HG03064 (cell line): ENCODE results near the gene TWIST1.

Source experiments
- ATAC-seq: cut with Tn5 transposase; IDR thresholded peaks from one replicate; pipeline ENCODE4 v1.9.1; 2021; ENCODE audit warnings: low read depth; ENCODE audit not compliant: unreplicated experiment

Gene TWIST1

GRCh38 chr7:19117091-19117869, at the start of gene TWIST1:
TWIST1 (minus strand) TSS chr7:19117636; CDS start chr7:19117321, 315 bp downstream.
- ATAC-seq: no peak

- ATAC-seq: no peak
Observed at GRCh38 chr7:19161671-19162070, 44.2 kb upstream of the TWIST1 start.

DNA sequence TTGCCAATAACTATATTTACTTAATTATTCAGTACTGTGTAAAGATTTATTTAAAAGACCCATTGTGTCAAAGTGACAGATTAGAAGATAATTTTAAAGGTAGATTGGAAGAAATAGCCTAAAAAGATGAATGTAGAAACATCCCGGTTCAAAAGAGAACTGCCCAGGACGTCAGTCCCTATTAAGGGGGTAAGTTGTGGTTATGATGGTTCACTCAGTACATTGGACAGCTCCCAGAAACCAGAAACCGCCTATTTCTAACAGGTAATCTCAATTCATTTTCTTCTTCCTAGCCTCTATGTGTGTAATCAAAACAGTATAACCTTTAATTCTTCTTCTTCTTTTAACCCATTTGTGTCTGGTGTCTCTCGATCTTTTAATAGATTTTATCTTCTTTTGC, 29.3 kb upstream of the TWIST1 start:
- ATAC-seq: no peak

DNA sequence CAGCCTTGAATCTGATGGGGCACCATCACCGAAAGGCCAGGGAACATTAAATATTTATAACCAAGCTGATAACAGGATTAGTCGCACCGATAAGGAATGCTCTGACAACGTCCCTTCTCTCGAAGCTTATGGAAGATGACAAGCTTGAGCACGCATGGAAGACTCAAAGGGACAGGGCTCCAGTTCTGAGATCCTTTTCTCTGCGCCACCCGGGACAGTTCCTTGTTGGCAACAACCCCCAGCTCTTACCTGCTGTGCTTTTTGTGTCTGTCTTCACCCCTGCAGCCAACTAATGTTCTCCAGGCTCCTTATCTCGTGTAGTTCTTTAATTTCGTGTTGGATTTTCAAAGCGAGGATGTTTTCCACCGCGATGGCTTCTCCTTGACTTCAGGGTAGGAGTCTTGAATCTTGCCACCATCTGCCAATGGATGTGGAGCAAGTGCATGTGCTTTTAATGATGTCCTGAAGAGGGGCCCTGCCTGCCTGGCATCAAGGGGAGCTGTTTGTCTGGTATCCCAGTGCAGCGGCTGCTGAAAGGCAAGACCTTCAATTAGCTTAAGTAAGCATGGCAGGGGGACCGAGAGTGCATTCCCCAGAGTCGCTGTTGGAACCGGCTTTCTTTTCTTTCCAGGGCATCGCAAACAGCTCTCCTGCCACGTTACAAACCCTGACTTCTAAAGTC, 28.1 kb upstream of the TWIST1 start:
- no peak for ATAC-seq

DNA sequence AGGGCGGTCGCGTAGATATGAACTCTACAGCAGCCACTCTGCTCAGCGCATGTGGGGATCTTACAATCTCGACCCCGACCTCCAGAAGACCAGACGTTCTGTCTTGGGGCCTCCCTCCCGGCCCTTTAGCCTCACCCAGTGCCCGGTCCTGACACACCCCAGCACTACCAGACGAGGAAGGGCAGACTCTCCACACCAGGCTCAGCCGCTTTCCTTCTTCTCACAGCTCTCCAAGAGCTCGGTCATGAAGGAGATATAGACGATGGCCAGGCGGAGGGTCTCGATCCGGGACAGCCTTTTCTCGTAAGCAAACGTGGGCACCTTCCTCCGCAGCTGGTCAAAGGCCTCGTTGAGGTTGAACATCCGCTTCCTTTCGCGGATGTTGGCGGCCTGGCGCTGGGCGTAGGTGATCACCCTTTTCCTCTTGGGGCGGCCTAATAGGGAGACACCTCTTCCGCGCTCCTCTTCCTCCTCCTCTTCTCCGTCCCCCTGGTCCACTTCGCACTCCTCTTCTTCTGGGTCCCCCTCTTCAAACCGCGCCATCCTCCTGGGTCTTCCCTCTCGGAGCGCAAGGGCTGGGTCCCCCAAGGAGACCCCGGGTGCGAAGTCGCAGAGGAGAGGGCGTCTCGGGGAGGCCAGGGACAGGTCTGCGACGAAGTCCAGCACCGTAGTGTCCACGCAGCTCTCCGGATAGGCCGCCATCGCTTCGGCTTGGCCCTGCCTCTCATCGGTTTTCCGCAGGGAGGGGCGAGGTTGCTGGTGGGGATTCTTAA, 27.4 kb upstream of the TWIST1 start, which contains the start of gene FERD3L:
Gene FERD3L (minus strand): TSS at position 761 of the 773 bp plus-strand sequence. CDS start 59 bp downstream, at position 702.
- no peak for ATAC-seq

- ATAC-seq: no peak
Observed at GRCh38 chr7:19143881-19144574, 26.6 kb upstream of the TWIST1 start.

GRCh38 chr7:19139706-19140327, 22.4 kb upstream of the TWIST1 start:
- no peak for ATAC-seq

GRCh38 chr7:19133886-19134285, 16.4 kb upstream of the TWIST1 start:
- no peak for ATAC-seq

DNA sequence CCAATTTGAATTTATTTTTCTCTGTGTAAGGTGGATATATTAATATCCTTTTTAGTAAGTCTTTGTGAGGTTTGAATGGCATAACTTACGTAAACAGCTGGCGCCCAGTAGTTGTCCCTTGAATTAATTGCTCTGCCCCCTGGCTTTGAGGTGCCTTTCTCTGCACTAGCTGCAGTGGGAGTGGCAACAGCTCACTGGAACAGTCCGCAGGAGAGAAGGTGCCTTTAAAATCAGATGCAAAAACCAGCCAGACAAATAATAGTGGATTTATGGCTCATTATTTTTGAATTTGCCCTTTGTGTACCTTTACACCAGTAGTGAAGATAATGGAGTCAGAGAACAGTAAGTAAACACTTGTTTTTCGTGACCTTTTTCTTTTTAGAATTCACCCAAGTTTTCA, 16.0 kb upstream of the TWIST1 start:
- ATAC-seq: no peak

- no peak for ATAC-seq
Observed at GRCh38 chr7:19128856-19129255, 11.4 kb upstream of the TWIST1 start.

DNA sequence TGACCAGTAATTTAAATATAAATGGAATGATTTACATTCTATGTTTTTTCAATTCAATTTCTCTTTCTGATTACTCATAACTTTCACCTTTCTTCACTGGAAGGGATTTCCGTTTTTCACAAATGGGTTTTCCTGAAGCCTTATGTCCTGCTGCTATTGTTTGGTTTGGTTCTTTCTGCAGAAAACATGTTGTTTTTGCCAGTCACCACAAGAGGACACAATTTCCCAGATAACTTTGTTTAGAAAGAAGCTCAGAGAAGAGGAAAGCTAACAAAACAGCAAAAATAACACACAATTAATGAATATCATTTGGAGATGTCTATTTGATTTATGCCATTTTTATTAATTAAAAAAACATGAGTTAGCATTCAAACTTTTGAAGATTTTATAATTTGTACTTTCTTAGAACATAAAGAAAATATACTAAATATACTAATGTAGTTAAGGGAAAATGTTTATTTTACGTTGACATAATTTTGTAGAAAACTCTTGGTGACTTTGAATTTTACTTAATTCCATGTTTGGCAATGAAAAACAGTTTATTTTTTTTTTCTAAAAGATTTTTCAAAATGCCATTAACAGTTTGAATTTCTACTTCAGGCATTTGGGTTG, 4.6 kb upstream of the TWIST1 start:
- ATAC-seq: no peak

GRCh38 chr7:19119870-19120486, 2.5 kb upstream of the TWIST1 start:
- no peak for ATAC-seq

- no peak for ATAC-seq
Observed at GRCh38 chr7:19119372-19119771, 1.9 kb upstream of the TWIST1 start.

DNA sequence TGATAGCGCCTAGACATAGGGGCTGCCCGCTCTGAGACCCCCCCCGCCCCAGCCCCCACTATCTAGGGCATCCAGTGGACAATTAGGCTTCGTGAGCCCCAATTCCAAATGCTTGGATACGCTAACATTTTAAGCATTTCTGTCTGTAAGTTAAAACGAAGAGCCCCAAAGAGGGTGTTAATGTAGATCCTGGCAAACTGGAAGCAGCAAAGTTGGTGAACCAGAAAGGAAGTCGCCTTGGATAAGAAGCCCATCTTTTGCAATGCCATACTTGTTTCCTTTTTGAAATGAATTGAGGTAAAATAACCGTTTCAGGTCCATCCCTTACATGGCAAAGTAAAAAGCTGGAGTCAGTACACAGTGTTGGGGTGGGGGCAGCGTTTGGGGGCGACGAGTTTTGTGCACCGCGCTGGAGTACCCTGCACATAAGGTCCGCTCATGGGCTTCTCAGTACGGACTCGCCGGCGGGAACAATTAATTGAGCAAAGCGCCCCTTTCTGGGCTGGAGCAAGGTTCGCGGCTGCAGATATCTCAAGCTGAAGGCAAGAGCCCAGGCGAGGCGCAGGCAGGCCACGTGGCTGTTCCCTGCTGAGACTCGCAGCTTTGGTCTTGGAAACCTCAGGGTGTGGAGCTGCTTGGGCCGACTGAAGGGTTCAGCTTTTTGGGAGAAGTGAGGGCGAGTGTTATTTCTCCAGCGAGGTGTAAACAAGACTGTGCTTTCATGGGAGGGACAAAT, 1.4 kb upstream of the TWIST1 start:
- ATAC-seq: no peak

DNA sequence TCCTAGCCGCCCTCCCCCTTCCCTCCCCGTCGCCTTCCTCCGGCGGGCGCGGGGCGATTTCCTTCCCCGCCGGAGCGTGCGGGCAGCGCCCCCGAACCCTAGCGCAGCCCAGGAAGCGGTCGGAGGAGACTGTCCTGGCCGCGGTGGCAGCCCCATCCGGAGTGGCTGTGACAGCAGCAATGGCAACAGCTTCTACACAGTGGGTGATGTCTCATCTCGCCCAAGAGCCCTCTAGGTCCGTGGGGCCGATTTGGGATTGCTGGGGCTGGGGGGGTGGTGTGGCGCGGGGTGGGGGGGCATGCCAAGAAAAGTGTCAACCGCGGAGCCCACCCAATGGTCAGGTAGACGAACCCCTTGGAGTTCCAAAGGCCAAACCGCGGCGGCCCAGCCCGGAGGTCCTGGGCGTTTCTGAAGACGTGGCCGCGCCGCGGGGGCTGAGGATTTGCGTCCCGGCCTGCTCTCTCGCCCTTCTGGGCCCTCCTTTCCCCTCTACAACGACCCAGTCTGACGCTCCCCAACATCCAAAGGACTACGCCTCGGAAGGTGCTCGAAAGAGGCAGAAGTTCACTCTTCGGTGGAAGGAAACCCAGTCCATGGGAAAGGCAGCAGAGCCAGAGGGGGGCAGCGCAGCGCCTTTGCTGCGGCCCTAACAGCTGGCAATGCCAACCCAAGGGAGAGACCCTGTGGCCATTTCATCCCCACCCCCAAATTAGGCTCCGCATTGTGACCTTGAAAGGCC, 603 bp upstream of the TWIST1 start:
- no peak for ATAC-seq

- no peak for ATAC-seq
Observed at GRCh38 chr7:19116121-19117090, 1.0 kb downstream of the TWIST1 start.

GRCh38 chr7:19114551-19114855, 2.9 kb downstream of the TWIST1 start:
- no peak for ATAC-seq
